PC-9 (cell line): ENCODE data around the gene CDK12. TPM values are rescaled to one million over a fixed set of nuclear protein-coding genes. Genes with fewer than 3 reads are reported as not detected.

Experiments
- BruUV-seq: library from RNA; stranded (reverse); fragments of 400-500 nt; replicated peaks from 2 replicates; lab custom pipeline; 2021; lab: Mats Ljungman, UMichigan
- CTCF ChIA-PET: fragments of 300-600 bp; sonication (Branson Sonifier 250); formaldehyde crosslinking; loops from one replicate; lab custom pipeline; 2022; ENCODE audit warnings: antibody characterized with exemption; lab: Charles Lee
- POLR2A ChIA-PET: fragments of 300-600 bp; sonication (Branson Sonifier 250); formaldehyde crosslinking; loops from one replicate; lab custom pipeline; 2022; ENCODE audit warnings: antibody characterized with exemption; ENCODE audit not compliant: unreplicated experiment; lab: Charles Lee
- DNase-seq, 2 experiments: peaks; one replicate each; pipeline versions ENCODE4 v3.0.0 to v3.0.0-alpha.2; 2015 to 2022; ENCODE audit warnings: mixed read lengths in 1 of 2
- H2AFZ ChIP-seq: fragments of 200-600 bp; sonication (generic); 2 replicates; pipeline ENCODE4 v1.8.1; 2017; ENCODE audit warnings: antibody characterized with exemption
- H3F3A ChIP-seq: fragments of 200-600 bp; sonication (generic); 2 replicates; pipeline ENCODE4 v1.8.1; 2017; ENCODE audit warnings: antibody characterized with exemption, mild to moderate bottlenecking, low read depth; ENCODE audit not compliant: insufficient read depth
- H3K27ac ChIP-seq: fragments of 200-600 bp; sonication (generic); 2 replicates; pipeline ENCODE4 v1.6.1; 2016; ENCODE audit warnings: mixed run types
- H3K27me3 ChIP-seq: fragments of 200-600 bp; sonication (generic); 2 replicates; pipeline ENCODE4 v1.6.1; 2016; ENCODE audit warnings: low read depth, mixed run types; ENCODE audit not compliant: insufficient read depth
- H3K36me3 ChIP-seq: fragments of 200-600 bp; sonication (generic); 2 replicates; pipeline ENCODE4 v1.6.1; 2016; ENCODE audit warnings: low read depth, mixed run types
- H3K4me1 ChIP-seq: fragments of 200-600 bp; sonication (generic); replicated peaks from 2 replicates; pipeline ENCODE4 v1.6.1; 2016; ENCODE audit warnings: mixed run types; ENCODE audit not compliant: insufficient read depth
- H3K4me2 ChIP-seq: fragments of 200-600 bp; sonication (generic); 2 replicates; pipeline ENCODE4 v1.6.1; 2017; ENCODE audit warnings: mixed run types
- H3K4me3 ChIP-seq: fragments of 200-600 bp; sonication (generic); 2 replicates; pipeline ENCODE4 v1.6.1; 2016; ENCODE audit warnings: mixed run types
- H3K79me2 ChIP-seq: fragments of 200-600 bp; sonication (generic); 2 replicates; pipeline ENCODE4 v1.6.1; 2017; ENCODE audit warnings: low read depth, mixed run types
- H3K9me2 ChIP-seq: fragments of 200-600 bp; sonication (generic); 2 replicates; pipeline ENCODE4 v1.8.1; 2017; ENCODE audit warnings: mild to moderate bottlenecking; ENCODE audit not compliant: insufficient read depth
- H3K9me3 ChIP-seq: fragments of 200-600 bp; sonication (generic); 2 replicates; pipeline ENCODE4 v1.8.1; 2016; ENCODE audit warnings: low read depth; ENCODE audit not compliant: insufficient read depth
- H4K20me1 ChIP-seq: fragments of 200-600 bp; sonication (generic); 2 replicates; pipeline ENCODE4 v1.8.1; 2017; ENCODE audit not compliant: insufficient read depth
- CTCF ChIP-seq: fragments of 200-600 bp; sonication (generic); conservative IDR thresholded peaks from 2 replicates; pipeline ENCODE4 v1.6.1; 2017; ENCODE audit warnings: mixed run types, antibody characterized with exemption, mild to moderate bottlenecking, moderate library complexity
- EZH2 ChIP-seq: fragments of 200-600 bp; sonication (generic); IDR thresholded peaks from 2 replicates; pipeline ENCODE4 v1.8.0; 2017; ENCODE audit warnings: antibody characterized with exemption, low read depth
- intact Hi-C: fragments of 100-400 bp; cut with micrococcal nuclease; formaldehyde crosslinking; loops from one replicate; pipeline ENCODE4 v1.10.0; 2022; ENCODE audit not compliant: unreplicated experiment
- total RNA-seq: library from RNA; stranded (reverse); gene quantifications from 2 replicates; pipeline ENCODE4 v1.2.3, GENCODE V29; 2021

Gene CDK12
- total RNA-seq, 1 experiment from 2014 or later = 64.3 TPM

- Histone ChIP-seq H4K20me1 (peaks cover 28% of the 10 kb centered on the region), H3K9me2 (no peaks in the 10 kb centered on the region), H2AFZ (no peak overlapping the region), H3K36me3 (peaks cover 10% of the 10 kb centered on the region; the same call in 1 of the 2 replicates), H3K4me2 (no peak overlapping the region), H3K79me2 (no peaks in the 10 kb centered on the region), H3K27ac (no peak overlapping the region), H3K4me1 (peaks cover 41% of the 10 kb centered on the region), H3F3A (peaks cover 38% of the 10 kb centered on the region), H3K27me3 (no peaks in the 10 kb centered on the region), H3K9me3 (no peaks in the 10 kb centered on the region), H3K4me3 (no peak overlapping the region)
- no TSS peak for BruUV-seq
- CTCF ChIA-PET = no interaction called here
- DNase-seq = no peak
- POLR2A ChIA-PET = no interaction called here
- TF ChIP-seq EZH2 (no peak), CTCF (no peak)
- intact Hi-C loops = no loop called here
These were observed 70.0 kb downstream of the CDK12 start for GRCh38 chr17:39531252-39531651.

GRCh38 chr17:39533891-39534290 is 72.6 kb downstream of the CDK12 start:
- Histone ChIP-seq H3F3A (peaks cover 41% of the 10 kb centered on the region), H3K4me1 (peaks cover 41% of the 10 kb centered on the region)

GRCh38 chr17:39534768-39535405 is 73.6 kb downstream of the CDK12 start:
- no peaks in the 10 kb centered on the region for H3K27me3 ChIP-seq
- TF ChIP-seq CTCF (no peak), EZH2 (no peak)
- intact Hi-C loops = no loop called here
- H2AFZ ChIP-seq = no peak overlapping the region
- H3K9me2 ChIP-seq = no peaks in the 10 kb centered on the region
- H3K9me3 ChIP-seq = no peaks in the 10 kb centered on the region
- H3K4me3 ChIP-seq = no peak overlapping the region
- BruUV-seq = no TSS peak
- POLR2A ChIA-PET = interaction anchor here (0.6 to 0.9 kb wide), 2 partner anchors 73 to 84 kb away, joined by 4 to 7 read pairs; partner anchors contain the start of gene MED1
- no peaks in the 10 kb centered on the region for H3K79me2 ChIP-seq
- no peak for DNase-seq
- CTCF ChIA-PET = interaction anchor here (0.6 kb wide), 1 partner anchor 98 kb away, joined by 14 read pairs; no protein-coding TSS in a partner anchor
- no peaks in the 10 kb centered on the region; the same call in 1 of the 2 replicates for H3K36me3 ChIP-seq
- peak overlapping the region; percentile 71 for H3K4me2 ChIP-seq
- peaks cover 43% of the 10 kb centered on the region for H3F3A ChIP-seq
- peaks cover 41% of the 10 kb centered on the region for H3K4me1 ChIP-seq
- H4K20me1 ChIP-seq = peaks cover 4% of the 10 kb centered on the region
- H3K27ac ChIP-seq = no peak overlapping the region

More at GRCh38 chr17:39533891-39534290, 72.6 kb downstream of the CDK12 start:
- Histone ChIP-seq H2AFZ (no peak overlapping the region), H3K36me3 (peaks cover 2% of the 10 kb centered on the region; the same call in 1 of the 2 replicates), H4K20me1 (peaks cover 10% of the 10 kb centered on the region), H3K4me2 (peak overlapping the region; percentile 71), H3K9me2 (no peaks in the 10 kb centered on the region), H3K27ac (peak overlapping the region; percentile 10; the same call in 1 of the 2 replicates), H3K4me3 (peak overlapping the region; percentile 19; the same call in 1 of the 2 replicates), H3K9me3 (no peaks in the 10 kb centered on the region), H3K79me2 (no peaks in the 10 kb centered on the region), H3K27me3 (no peaks in the 10 kb centered on the region)
- intact Hi-C loops = no loop called here
- no TSS peak for BruUV-seq
- TF ChIP-seq EZH2 (no peak), CTCF (no peak)
- ChIA-PET CTCF (no interaction called here), POLR2A (no interaction called here)
- DNase-seq = peak in 1 of 2 experiments; percentile 74
